ENCODE measurements around the gene LRMDA. TPM values are rescaled to one million over a fixed set of nuclear protein-coding genes. Genes with fewer than 3 reads are reported as not detected.
"Not testable (repeated sequence)": the region's sequence is repeated elsewhere in the genome, so short reads cannot be mapped to it uniquely, and the experiment has no call there.

Gene LRMDA
- total RNA-seq, 1 donor from 2014 or later: not detected

GRCh38 chr10:75617485-75618155 is 186.2 kb downstream of the LRMDA start:
- ATAC-seq (ENCODE audit: low read depth): no peak
- CTCF ChIA-PET: no interaction called here
- no peak overlapping the region for H3K27ac Mint-ChIP-seq

GRCh38 chr10:75619635-75620034 is 188.2 kb downstream of the LRMDA start:
- DNase-seq (no peak), ATAC-seq (ENCODE audit: low read depth) (no peak)
- Mint-ChIP-seq H3K4me3 (no peak overlapping the region), H3K4me1 (no peaks in the 10 kb centered on the region), H3K27ac (no peak overlapping the region), H3K36me3 (ENCODE audit: low read depth) (no peaks in the 10 kb centered on the region), H3K9me3 (no peaks in the 10 kb centered on the region), H3K27me3 (peaks cover 8% of the 10 kb centered on the region)
- intact Hi-C loops (cut with micrococcal nuclease): no loop called here
- CTCF ChIA-PET: no interaction called here
- no peak for TF ChIP-seq CTCF (IDR thresholded peaks at IDR 0.05)
- POLR2A ChIA-PET: no interaction called here

More at GRCh38 chr10:75617485-75618155, 186.2 kb downstream of the LRMDA start:
- Mint-ChIP-seq H3K9me3 (no peaks in the 10 kb centered on the region), H3K36me3 (ENCODE audit: low read depth) (no peaks in the 10 kb centered on the region), H3K4me1 (no peaks in the 10 kb centered on the region), H3K4me3 (no peak overlapping the region), H3K27me3 (peaks cover 13% of the 10 kb centered on the region)
- no peak for DNase-seq
- POLR2A ChIA-PET: no interaction called here
- TF ChIP-seq CTCF (IDR thresholded peaks at IDR 0.05): no peak
- intact Hi-C loops (cut with micrococcal nuclease): no loop called here

- H3K27ac Mint-ChIP-seq: no peak overlapping the region
- no peak overlapping the region for H3K4me3 Mint-ChIP-seq
- no peaks in the 10 kb centered on the region for H3K36me3 Mint-ChIP-seq (ENCODE audit: low read depth)
- no peak for TF ChIP-seq CTCF (IDR thresholded peaks at IDR 0.05)
- ATAC-seq (ENCODE audit: low read depth) (no peak), DNase-seq (no peak)
- intact Hi-C loops (cut with micrococcal nuclease): no loop called here
- ChIA-PET CTCF (no interaction called here), POLR2A (no interaction called here)
- H3K27me3 Mint-ChIP-seq: peaks cover 4% of the 10 kb centered on the region
- H3K4me1 Mint-ChIP-seq: no peaks in the 10 kb centered on the region
- H3K9me3 Mint-ChIP-seq: no peaks in the 10 kb centered on the region
These were observed 188.9 kb downstream of the LRMDA start for GRCh38 chr10:75620356-75620755.

GRCh38 chr10:75621003-75621402 is 189.6 kb downstream of the LRMDA start:
- intact Hi-C loops (cut with micrococcal nuclease); ATAC-seq (ENCODE audit: low read depth); H3K27ac Mint-ChIP-seq; H3K4me3 Mint-ChIP-seq; H3K36me3 Mint-ChIP-seq (ENCODE audit: low read depth); CTCF ChIA-PET; H3K4me1 Mint-ChIP-seq; H3K27me3 Mint-ChIP-seq; DNase-seq; POLR2A ChIA-PET; H3K9me3 Mint-ChIP-seq: not testable (repeated sequence)

- ChIA-PET CTCF (no interaction called here), POLR2A (no interaction called here)
- Mint-ChIP-seq H3K36me3 (ENCODE audit: low read depth) (no peaks in the 10 kb centered on the region), H3K9me3 (no peaks in the 10 kb centered on the region), H3K4me1 (no peaks in the 10 kb centered on the region), H3K27ac (no peak overlapping the region), H3K27me3 (peaks cover 1% of the 10 kb centered on the region), H3K4me3 (no peak overlapping the region)
- intact Hi-C loops (cut with micrococcal nuclease): no loop called here
- ATAC-seq (ENCODE audit: low read depth): no peak
- no peak for DNase-seq
- TF ChIP-seq CTCF (IDR thresholded peaks at IDR 0.05): no peak
These were observed 191.1 kb downstream of the LRMDA start for GRCh38 chr10:75622503-75622902.

All from activated B cell treated with CpG ODN at 0.5 μM for 24 hours (primary cell).